ENCODE results near the gene CCDC92.

Gene CCDC92

GRCh38 chr12:123899368-123899767, 73.3 kb downstream of the CCDC92 start:
- H2BK5ac ChIP-seq (ENCODE audit: low read length), result no peak overlapping the region
- H4K8ac ChIP-seq (ENCODE audit: low read depth, low read length), result no peak overlapping the region
- H3K36me3 ChIP-seq (ENCODE audit: control insufficient read depth, insufficient read depth, low read length), result no peaks in the 10 kb centered on the region
- H3K4me2 ChIP-seq (ENCODE audit: low read length), result no peak overlapping the region
- H3K4me3 ChIP-seq (ENCODE audit: low read length), result no peak overlapping the region
- no peak overlapping the region for H3K23ac ChIP-seq (ENCODE audit: low read length)
- H3K18ac ChIP-seq (ENCODE audit: low read length), result no peak overlapping the region
- no peak overlapping the region for H3K27ac ChIP-seq (ENCODE audit: low read depth, low read length)
- H2AK5ac ChIP-seq (ENCODE audit: low read length), result no peak overlapping the region
- no CpG with 5 or more reads among the region's 9 CpGs for WGBS (ENCODE audit: extremely low coverage, insufficient coverage, low lambda C conversion rate)
- no peaks in the 10 kb centered on the region for H3K79me2 ChIP-seq (ENCODE audit: control insufficient read depth, insufficient read depth, low read length)
- H3K4me1 ChIP-seq (ENCODE audit: control insufficient read depth, low read depth, low read length), result peaks cover 2% of the 10 kb centered on the region
- H3K9ac ChIP-seq (ENCODE audit: low read length), result no peak overlapping the region
- no peak overlapping the region for H3K56ac ChIP-seq (ENCODE audit: low read length)
- no peak overlapping the region for H4K5ac ChIP-seq (ENCODE audit: low read length)
- DNase-seq, result no peak
- no peaks in the 10 kb centered on the region for H3K79me1 ChIP-seq (ENCODE audit: low read length)
- H2BK15ac ChIP-seq (replicated peaks; ENCODE audit: low read depth), result no peak overlapping the region
- H3K27me3 ChIP-seq (ENCODE audit: insufficient read depth, low read length, poor library complexity), result no peaks in the 10 kb centered on the region
- H2BK120ac ChIP-seq (ENCODE audit: low read depth, low read length), result no peak overlapping the region
- no peak overlapping the region for H3K4ac ChIP-seq (ENCODE audit: low read depth, low read length)

- H2BK120ac ChIP-seq (ENCODE audit: low read depth, low read length), result no peak overlapping the region
- H3K4me3 ChIP-seq (ENCODE audit: low read length), result no peak overlapping the region
- H3K27me3 ChIP-seq (ENCODE audit: insufficient read depth, low read length, poor library complexity), result no peaks in the 10 kb centered on the region
Measured at GRCh38 chr12:123898673-123899072, 74.0 kb downstream of the CCDC92 start.

GRCh38 chr12:123897221-123897620, 75.4 kb downstream of the CCDC92 start:
- H3K79me1 ChIP-seq (ENCODE audit: low read length), result no peaks in the 10 kb centered on the region
- no peak overlapping the region for H2BK15ac ChIP-seq (replicated peaks; ENCODE audit: low read depth)
- H3K56ac ChIP-seq (ENCODE audit: low read length), result no peak overlapping the region
- no peak overlapping the region for H3K4me2 ChIP-seq (ENCODE audit: low read length)
- H2AK5ac ChIP-seq (ENCODE audit: low read length), result no peak overlapping the region
- H3K4ac ChIP-seq (ENCODE audit: low read depth, low read length), result no peak overlapping the region
- H3K36me3 ChIP-seq (ENCODE audit: control insufficient read depth, insufficient read depth, low read length), result no peaks in the 10 kb centered on the region
- no peak overlapping the region for H3K23ac ChIP-seq (ENCODE audit: low read length)
- H4K5ac ChIP-seq (ENCODE audit: low read length), result no peak overlapping the region
- no peak overlapping the region for H3K9ac ChIP-seq (ENCODE audit: low read length)
- H3K27ac ChIP-seq (ENCODE audit: low read depth, low read length), result no peak overlapping the region
- peaks cover 2% of the 10 kb centered on the region for H3K4me1 ChIP-seq (ENCODE audit: control insufficient read depth, low read depth, low read length)
- H3K79me2 ChIP-seq (ENCODE audit: control insufficient read depth, insufficient read depth, low read length), result no peaks in the 10 kb centered on the region
- no peak overlapping the region for H4K8ac ChIP-seq (ENCODE audit: low read depth, low read length)
- H3K18ac ChIP-seq (ENCODE audit: low read length), result no peak overlapping the region
- no peak overlapping the region for H2BK5ac ChIP-seq (ENCODE audit: low read length)
- no peak overlapping the region for H2BK120ac ChIP-seq (ENCODE audit: low read depth, low read length)
- no peak overlapping the region for H3K4me3 ChIP-seq (ENCODE audit: low read length)
- no peaks in the 10 kb centered on the region for H3K27me3 ChIP-seq (ENCODE audit: insufficient read depth, low read length, poor library complexity)
- DNase-seq, result no peak
- no CpG with 5 or more reads among the region's 5 CpGs for WGBS (ENCODE audit: extremely low coverage, insufficient coverage, low lambda C conversion rate)

More at GRCh38 chr12:123898673-123899072, 74.0 kb downstream of the CCDC92 start:
- no peak overlapping the region for H3K23ac ChIP-seq (ENCODE audit: low read length)
- H3K79me1 ChIP-seq (ENCODE audit: low read length), result no peaks in the 10 kb centered on the region
- WGBS (ENCODE audit: extremely low coverage, insufficient coverage, low lambda C conversion rate), result no CpG with 5 or more reads among the region's 18 CpGs
- no peak overlapping the region for H3K18ac ChIP-seq (ENCODE audit: low read length)
- no peak overlapping the region for H3K4ac ChIP-seq (ENCODE audit: low read depth, low read length)
- no peak for DNase-seq
- no peak overlapping the region for H3K9ac ChIP-seq (ENCODE audit: low read length)
- H2BK15ac ChIP-seq (replicated peaks; ENCODE audit: low read depth), result no peak overlapping the region
- H4K8ac ChIP-seq (ENCODE audit: low read depth, low read length), result no peak overlapping the region
- H3K4me1 ChIP-seq (ENCODE audit: control insufficient read depth, low read depth, low read length), result peaks cover 2% of the 10 kb centered on the region
- H3K4me2 ChIP-seq (ENCODE audit: low read length), result no peak overlapping the region
- no peaks in the 10 kb centered on the region for H3K79me2 ChIP-seq (ENCODE audit: control insufficient read depth, insufficient read depth, low read length)
- no peak overlapping the region for H2AK5ac ChIP-seq (ENCODE audit: low read length)
- no peaks in the 10 kb centered on the region for H3K36me3 ChIP-seq (ENCODE audit: control insufficient read depth, insufficient read depth, low read length)
- H2BK5ac ChIP-seq (ENCODE audit: low read length), result no peak overlapping the region
- no peak overlapping the region for H4K5ac ChIP-seq (ENCODE audit: low read length)
- no peak overlapping the region for H3K56ac ChIP-seq (ENCODE audit: low read length)
- no peak overlapping the region for H3K27ac ChIP-seq (ENCODE audit: low read depth, low read length)

GRCh38 chr12:123896767-123897166, 75.9 kb downstream of the CCDC92 start:
- no peak for DNase-seq
- WGBS (ENCODE audit: extremely low coverage, insufficient coverage, low lambda C conversion rate), result no CpG with 5 or more reads among the region's 8 CpGs
- Histone ChIP-seq H2AK5ac (ENCODE audit: low read length) (no peak overlapping the region), H3K4me1 (ENCODE audit: control insufficient read depth, low read depth, low read length) (peaks cover 2% of the 10 kb centered on the region), H3K36me3 (ENCODE audit: control insufficient read depth, insufficient read depth, low read length) (no peaks in the 10 kb centered on the region), H3K4me2 (ENCODE audit: low read length) (no peak overlapping the region), H2BK120ac (ENCODE audit: low read depth, low read length) (no peak overlapping the region), H3K79me1 (ENCODE audit: low read length) (no peaks in the 10 kb centered on the region), H2BK15ac (replicated peaks; ENCODE audit: low read depth) (no peak overlapping the region), H3K23ac (ENCODE audit: low read length) (no peak overlapping the region), H3K9ac (ENCODE audit: low read length) (no peak overlapping the region), H2BK5ac (ENCODE audit: low read length) (no peak overlapping the region), H3K56ac (ENCODE audit: low read length) (no peak overlapping the region), H3K4ac (ENCODE audit: low read depth, low read length) (no peak overlapping the region), H3K27ac (ENCODE audit: low read depth, low read length) (no peak overlapping the region), H4K8ac (ENCODE audit: low read depth, low read length) (no peak overlapping the region), H3K27me3 (ENCODE audit: insufficient read depth, low read length, poor library complexity) (no peaks in the 10 kb centered on the region), H3K4me3 (ENCODE audit: low read length) (no peak overlapping the region), H3K18ac (ENCODE audit: low read length) (no peak overlapping the region), H4K5ac (ENCODE audit: low read length) (no peak overlapping the region), H3K79me2 (ENCODE audit: control insufficient read depth, insufficient read depth, low read length) (no peaks in the 10 kb centered on the region)

- no peak overlapping the region for H3K56ac ChIP-seq (ENCODE audit: low read length)
- H2BK15ac ChIP-seq (replicated peaks; ENCODE audit: low read depth), result no peak overlapping the region
- no peak overlapping the region for H3K27ac ChIP-seq (ENCODE audit: low read depth, low read length)
- H3K27me3 ChIP-seq (ENCODE audit: insufficient read depth, low read length, poor library complexity), result no peaks in the 10 kb centered on the region
- peaks cover 1% of the 10 kb centered on the region for H3K4me1 ChIP-seq (ENCODE audit: control insufficient read depth, low read depth, low read length)
- H2AK5ac ChIP-seq (ENCODE audit: low read length), result no peak overlapping the region
- no peaks in the 10 kb centered on the region for H3K79me2 ChIP-seq (ENCODE audit: control insufficient read depth, insufficient read depth, low read length)
- H3K18ac ChIP-seq (ENCODE audit: low read length), result no peak overlapping the region
- H3K4ac ChIP-seq (ENCODE audit: low read depth, low read length), result no peak overlapping the region
- no peak overlapping the region for H4K8ac ChIP-seq (ENCODE audit: low read depth, low read length)
- no peak overlapping the region for H3K23ac ChIP-seq (ENCODE audit: low read length)
- H3K79me1 ChIP-seq (ENCODE audit: low read length), result no peaks in the 10 kb centered on the region
- no peak overlapping the region for H2BK120ac ChIP-seq (ENCODE audit: low read depth, low read length)
- H3K4me2 ChIP-seq (ENCODE audit: low read length), result no peak overlapping the region
- H4K5ac ChIP-seq (ENCODE audit: low read length), result no peak overlapping the region
- no peak overlapping the region for H3K9ac ChIP-seq (ENCODE audit: low read length)
- no peak overlapping the region for H3K4me3 ChIP-seq (ENCODE audit: low read length)
- no peak overlapping the region for H2BK5ac ChIP-seq (ENCODE audit: low read length)
- DNase-seq, result no peak
- WGBS (ENCODE audit: extremely low coverage, insufficient coverage, low lambda C conversion rate), result no CpG with 5 or more reads among the region's 8 CpGs
- no peaks in the 10 kb centered on the region for H3K36me3 ChIP-seq (ENCODE audit: control insufficient read depth, insufficient read depth, low read length)
Measured at GRCh38 chr12:123895451-123895850, 77.2 kb downstream of the CCDC92 start.

DNA sequence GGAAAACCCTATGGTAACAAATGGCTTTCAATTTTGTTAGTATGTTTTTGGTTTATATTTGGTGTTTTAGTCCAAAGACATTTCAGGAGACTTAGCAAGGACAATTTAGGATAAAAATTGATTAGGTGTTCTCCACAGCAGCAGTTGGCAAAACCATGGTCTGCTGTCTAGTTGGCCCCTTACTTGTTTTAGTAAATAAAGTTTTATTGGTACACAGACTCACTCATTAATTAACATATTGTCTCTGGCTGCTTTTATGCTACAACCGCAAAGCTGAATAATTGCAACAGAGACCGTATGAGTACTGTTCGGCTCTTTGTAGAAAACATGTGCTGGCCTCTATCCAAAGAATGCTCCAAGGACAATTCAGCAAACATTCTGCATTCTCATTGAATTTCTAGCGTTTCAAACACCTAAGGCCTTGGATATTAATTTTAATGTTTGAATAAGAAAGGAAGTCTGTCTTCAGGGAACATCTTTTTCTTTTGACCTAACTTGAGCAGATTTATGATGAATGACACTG, 77.7 kb downstream of the CCDC92 start:
- Histone ChIP-seq H3K4me1 (ENCODE audit: control insufficient read depth, low read depth, low read length) (peaks cover 2% of the 10 kb centered on the region), H3K9ac (ENCODE audit: low read length) (no peak overlapping the region), H3K18ac (ENCODE audit: low read length) (no peak overlapping the region), H3K79me2 (ENCODE audit: control insufficient read depth, insufficient read depth, low read length) (no peaks in the 10 kb centered on the region), H3K27ac (ENCODE audit: low read depth, low read length) (no peak overlapping the region), H4K5ac (ENCODE audit: low read length) (no peak overlapping the region), H3K4me3 (ENCODE audit: low read length) (no peak overlapping the region), H2BK5ac (ENCODE audit: low read length) (no peak overlapping the region), H2BK15ac (replicated peaks; ENCODE audit: low read depth) (no peak overlapping the region), H3K23ac (ENCODE audit: low read length) (no peak overlapping the region), H3K36me3 (ENCODE audit: control insufficient read depth, insufficient read depth, low read length) (no peaks in the 10 kb centered on the region), H3K56ac (ENCODE audit: low read length) (no peak overlapping the region), H3K4me2 (ENCODE audit: low read length) (no peak overlapping the region), H4K8ac (ENCODE audit: low read depth, low read length) (no peak overlapping the region), H3K27me3 (ENCODE audit: insufficient read depth, low read length, poor library complexity) (no peaks in the 10 kb centered on the region), H3K79me1 (ENCODE audit: low read length) (no peaks in the 10 kb centered on the region), H2BK120ac (ENCODE audit: low read depth, low read length) (no peak overlapping the region), H3K4ac (ENCODE audit: low read depth, low read length) (no peak overlapping the region), H2AK5ac (ENCODE audit: low read length) (no peak overlapping the region)
- DNase-seq, result no peak
- no CpG with 5 or more reads among the region's 4 CpGs for WGBS (ENCODE audit: extremely low coverage, insufficient coverage, low lambda C conversion rate)

Data from mesendoderm (in vitro differentiated cells).